ENCODE data around the gene SUMO4. TPM values are rescaled to one million over a fixed set of nuclear protein-coding genes. Genes with fewer than 3 reads are reported as not detected.

Gene SUMO4
- total RNA-seq, 2 donors from 2014 or later: 2.0 to 2.4 TPM

- no peaks in the 10 kb centered on the region for H3K36me3 ChIP-seq
- intact Hi-C loops (cut with DNase I): loop anchor here (5.0 to 10.0 kb wide), 2 partner anchors 55 to 418 kb away; no protein-coding TSS in a partner anchor
- TF ChIP-seq POLR2A (IDR thresholded peaks at IDR 0.05): no peak
- TF ChIP-seq CTCF (IDR thresholded peaks at IDR 0.05): no peak
- TF ChIP-seq POLR2AphosphoS5 (IDR thresholded peaks at IDR 0.05): no peak
- H3K9me3 ChIP-seq: no peaks in the 10 kb centered on the region
- H3K27me3 ChIP-seq (replicated peaks; ENCODE audit: insufficient read depth): no peaks in the 10 kb centered on the region
- DNase-seq (ENCODE audit: low spot score): no peak
- WGBS: 79% methylated on average over 11 of the region's 14 CpGs
- H3K27ac ChIP-seq: no peak overlapping the region
- peaks cover 8% of the 10 kb centered on the region for H3K4me1 ChIP-seq (replicated peaks)
- H3K4me3 ChIP-seq: peak overlapping the region; percentile 38 to 42
Measured at GRCh38 chr6:149449831-149450678, 50.0 kb downstream of the SUMO4 start.

Other genes with a start within 250 kb of the SUMO4 start
- gene TAB2, start 82.5 kb upstream of the SUMO4 start, total RNA-seq: 10 to 100 TPM; 58.8 to 66.3 TPM
- gene ZC3H12D, start 84.8 kb downstream of the SUMO4 start, total RNA-seq: 1 to 10 TPM; 1.5 to 3.5 TPM
- 10 to 100 TPM; 23.4 to 27.2 TPM for gene PPIL4, start 145.8 kb downstream of the SUMO4 start, total RNA-seq
- gene GINM1, start 166.1 kb downstream of the SUMO4 start, total RNA-seq: 10 to 100 TPM; 43.6 to 44.7 TPM
- 10 to 100 TPM; 12.8 to 25.2 TPM for gene KATNA1, start 248.5 kb downstream of the SUMO4 start, total RNA-seq